H1 (cell line): ENCODE results near the gene SELENBP1. TPM values are rescaled to one million over a fixed set of nuclear protein-coding genes. Genes with fewer than 3 reads are reported as not detected.

Experiments
- BRCA1 ChIP-seq: IDR thresholded peaks from 2 replicates; pipeline ENCODE4 v1.6.1; 2012; ENCODE audit warnings: low read depth, low read length, improper control_type of control experiment
- EP300 ChIP-seq, 2 experiments: IDR thresholded peaks; 1 replicate in 1 of 2; 2 replicates in 1 of 2; pipeline ENCODE4 v1.6.1; 2011 to 2012; ENCODE audit warnings: low read depth in 2 of 2, low read length in 2 of 2, mild to moderate bottlenecking in 2 of 2, borderline replicate concordance in 1 of 2, inconsistent platforms in 1 of 2, moderate library complexity in 1 of 2
- FOSL1 ChIP-seq: IDR thresholded peaks from 2 replicates; pipeline ENCODE4 v1.6.1; 2011; ENCODE audit warnings: mild to moderate bottlenecking, low read depth, low read length, moderate library complexity; ENCODE audit not compliant: insufficient read depth
- HDAC6 ChIP-seq: IDR thresholded peaks from one replicate; pipeline ENCODE4 v1.7.1; 2012; ENCODE audit warnings: low read depth, mild to moderate bottlenecking, inconsistent platforms, low read length, moderate library complexity
- JUND ChIP-seq: IDR thresholded peaks from 2 replicates; pipeline ENCODE4 v1.6.1; 2011; ENCODE audit warnings: mild to moderate bottlenecking, improper control_type of control experiment, low read length
- KDM5A ChIP-seq: fragments of 200-600 bp; IDR thresholded peaks from 2 replicates; pipeline ENCODE4 v1.7.1; 2012; ENCODE audit warnings: mild to moderate bottlenecking, low read length, inconsistent platforms, mixed read lengths
- PHF8 ChIP-seq: fragments of 200-600 bp; sonication (generic); conservative IDR thresholded peaks from 2 replicates; pipeline ENCODE4 v1.7.1; 2012; ENCODE audit warnings: low read depth, mild to moderate bottlenecking, inconsistent platforms, low read length, moderate library complexity
- POU5F1 ChIP-seq: IDR thresholded peaks from 2 replicates; pipeline ENCODE4 v1.6.1; 2011; ENCODE audit warnings: low read depth, mild to moderate bottlenecking, low read length, moderate library complexity
- RAD21 ChIP-seq, 2 experiments: IDR thresholded peaks in 1 of 2; conservative IDR thresholded peaks in 1 of 2; 2 replicates each; pipeline ENCODE4 v1.6.1; 2011; ENCODE audit warnings: low read depth in 2 of 2, low read length in 2 of 2, improper control_type of control experiment in 1 of 2, inconsistent platforms in 1 of 2, mild to moderate bottlenecking in 1 of 2, moderate library complexity in 1 of 2
- RXRA ChIP-seq: IDR thresholded peaks from 2 replicates; pipeline ENCODE4 v1.6.1; 2011; ENCODE audit warnings: low read depth, mild to moderate bottlenecking, low read length, moderate library complexity; ENCODE audit not compliant: insufficient read depth
- SIN3A ChIP-seq, 2 experiments: IDR thresholded peaks in 1 of 2; conservative IDR thresholded peaks in 1 of 2; 2 replicates each; pipeline ENCODE4 v1.6.1; 2011 to 2012; ENCODE audit warnings: low read length in 2 of 2, improper control_type of control experiment in 1 of 2, low read depth in 1 of 2, mild to moderate bottlenecking in 1 of 2
- SP2 ChIP-seq: IDR thresholded peaks from 2 replicates; pipeline ENCODE4 v1.6.1; 2012; ENCODE audit warnings: mild to moderate bottlenecking, low read length, inconsistent platforms
- TAF7 ChIP-seq: optimal IDR thresholded peaks from 2 replicates; pipeline ENCODE3; 2011; ENCODE audit warnings: low read depth, mild to moderate bottlenecking, inconsistent platforms, low read length, moderate library complexity, borderline replicate concordance
- TCF12 ChIP-seq: IDR thresholded peaks from 2 replicates; pipeline ENCODE4 v1.6.1; 2011; ENCODE audit warnings: low read depth, mild to moderate bottlenecking, low read length
- USF2 ChIP-seq: IDR thresholded peaks from 2 replicates; pipeline ENCODE4 v1.6.1; 2011; ENCODE audit warnings: low read length, improper control_type of control experiment
- polyA plus RNA-seq, 7 experiments: library from polyadenylated mRNA; depleted of rRNA in 3 of 7; stranded (reverse) in 5 of 7; unstranded in 2 of 7; fragments of >200 nt in 5 of 7; fragments of 200-250 nt in 2 of 7; gene quantifications; 1 replicate in 5 of 7; 2 replicates in 1 of 7; 4 replicates in 1 of 7; pipeline versions ENCODE4 v1.2.1 to v1.2.3, GENCODE V29; 2011 to 2013; ENCODE audit warnings: missing spikeins in 2 of 7, mixed read lengths in 2 of 7
- total RNA-seq: library from RNA; stranded (reverse); fragmentation: NEBNext Ultra II Directional; extraction: Animal tissue kit (Norgen Biotek cat#: 25700); gene quantifications from 2 replicates; pipeline ENCODE4 v1.2.1, GENCODE V29; 2021

Gene SELENBP1
- total and polyA plus RNA-seq, 2 of the 8 experiments (the other 6 are each of a cell fraction or from before 2014, with no cell fraction given): 20.0 to 32.4 TPM

DNA sequence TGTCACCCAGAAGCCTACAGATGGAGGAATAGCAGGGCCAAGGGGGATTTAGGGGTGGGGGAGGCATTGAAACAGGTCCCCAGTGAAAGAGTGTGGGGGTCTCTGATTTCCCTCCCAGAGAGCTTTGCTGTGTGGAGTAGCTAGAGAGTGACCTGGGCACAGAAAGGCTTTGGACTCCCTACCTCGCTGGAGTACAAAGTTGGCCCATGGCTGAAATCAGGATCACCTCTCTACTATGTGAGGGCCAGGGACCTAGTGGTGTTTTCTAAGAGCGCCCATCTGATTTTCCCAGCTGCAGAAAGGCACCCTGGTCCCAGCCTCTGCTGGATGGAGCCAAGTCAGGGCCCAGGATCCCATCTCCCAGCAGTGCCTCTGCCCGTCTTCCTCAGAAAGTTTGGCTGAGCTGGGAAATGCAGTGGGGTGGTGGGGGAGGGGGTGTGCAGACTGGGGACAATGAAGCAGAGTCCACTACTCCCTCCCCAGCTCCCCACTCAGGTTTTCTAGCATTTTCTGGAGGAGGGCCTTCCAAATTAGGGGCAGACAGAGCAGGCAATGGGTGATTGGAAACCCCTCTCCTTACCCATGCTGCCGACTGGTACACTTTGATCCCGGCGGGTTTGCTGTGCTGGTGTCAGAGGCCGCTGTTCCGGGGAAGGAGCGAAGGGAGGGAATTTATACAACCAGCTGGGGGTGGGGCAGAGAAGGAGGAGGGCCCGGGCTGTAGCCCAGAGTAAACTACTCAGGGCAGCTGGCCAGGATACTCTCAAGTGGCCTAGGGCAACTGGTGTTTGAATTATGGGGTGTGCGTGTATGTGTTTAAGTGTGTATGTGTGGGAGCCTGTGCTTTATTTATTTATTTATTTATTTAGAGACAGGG lies at the start of gene SELENBP1 (continued):
- TF ChIP-seq SIN3A (conservative IDR thresholded peaks at IDR 0.05 in 1 of 2, IDR thresholded peaks at IDR 0.05 in 1 of 2; ENCODE audit: low read depth in 1 of 2, low read length in 2 of 2): no peak
- no peak for TF ChIP-seq TCF12
- no peak for TF ChIP-seq FOSL1
- TF ChIP-seq KDM5A: no peak
- no peak for TF ChIP-seq TAF7
- TF ChIP-seq RAD21 (IDR thresholded peaks at IDR 0.05 in 1 of 2, conservative IDR thresholded peaks at IDR 0.05 in 1 of 2; ENCODE audit: low read depth in 2 of 2, low read length in 2 of 2): no peak
- TF ChIP-seq JUND: no peak
- TF ChIP-seq POU5F1: no peak
- no peak for TF ChIP-seq SP2
- TF ChIP-seq PHF8: peak; percentile 28; the same call in 1 of the 2 replicates
- TF ChIP-seq BRCA1: no peak
- TF ChIP-seq RXRA: no peak
- no peak for TF ChIP-seq EP300 (IDR thresholded peaks at IDR 0.05; ENCODE audit: borderline replicate concordance in 1 of 2, low read depth in 2 of 2, low read length in 2 of 2)
- TF ChIP-seq HDAC6: no peak
- TF ChIP-seq USF2: no peak
